PC-9 (cell line): ENCODE measurements around the gene LIN7B.

Experiments
- CTCF ChIP-seq: fragments of 200-600 bp; sonication (generic); conservative IDR thresholded peaks from 2 replicates; pipeline ENCODE4 v1.6.1; 2017; ENCODE audit warnings: mixed run types, antibody characterized with exemption, mild to moderate bottlenecking, moderate library complexity
- EZH2 ChIP-seq: fragments of 200-600 bp; sonication (generic); IDR thresholded peaks from 2 replicates; pipeline ENCODE4 v1.8.0; 2017; ENCODE audit warnings: antibody characterized with exemption, low read depth

- TF ChIP-seq CTCF = no peak
- no peak for TF ChIP-seq EZH2
Measured at GRCh38 chr19:49071860-49072547, 42.2 kb upstream of the LIN7B start.
